Endometrium (tissue), 2 donors: ENCODE results near the gene CRISPLD2.

Experiments
- FAIRE-seq: peaks from 2 replicates; lab custom pipeline; 2012; peaks lifted over from hg19 to GRCh38; lab: Jason Lieb, UNC
- donor health status: control.
- donor health status: control.

The CRISPLD2 gene

GRCh38 chr16:84800158-84800978 lies 19.4 kb upstream of the CRISPLD2 start:
- no peak for FAIRE-seq

- no peak for FAIRE-seq
Measured at GRCh38 chr16:84803146-84803545, 16.6 kb upstream of the CRISPLD2 start.

GRCh38 chr16:84804326-84804725 lies 15.5 kb upstream of the CRISPLD2 start:
- no peak for FAIRE-seq

- no peak for FAIRE-seq
Measured at GRCh38 chr16:84806256-84806889, 13.4 kb upstream of the CRISPLD2 start.

- FAIRE-seq: no peak
Measured at GRCh38 chr16:84806890-84807258, 12.9 kb upstream of the CRISPLD2 start.

GRCh38 chr16:84807776-84808175 lies 12.0 kb upstream of the CRISPLD2 start:
- no peak for FAIRE-seq

GRCh38 chr16:84808826-84809225 lies 11.0 kb upstream of the CRISPLD2 start:
- no peak for FAIRE-seq

GRCh38 chr16:84810518-84811273 lies 9.1 kb upstream of the CRISPLD2 start:
- FAIRE-seq: no peak

- no peak for FAIRE-seq
Measured at GRCh38 chr16:84811529-84811928, 8.3 kb upstream of the CRISPLD2 start.

GRCh38 chr16:84813141-84813934 lies 6.4 kb upstream of the CRISPLD2 start:
- no peak for FAIRE-seq

GRCh38 chr16:84815462-84815861 lies 4.3 kb upstream of the CRISPLD2 start:
- FAIRE-seq: no peak

- FAIRE-seq: no peak
Measured at GRCh38 chr16:84816023-84816422, 3.8 kb upstream of the CRISPLD2 start.

GRCh38 chr16:84816485-84816884 lies 3.3 kb upstream of the CRISPLD2 start:
- FAIRE-seq: no peak

GRCh38 chr16:84817206-84817605 lies 2.6 kb upstream of the CRISPLD2 start:
- FAIRE-seq: no peak

- no peak for FAIRE-seq
Measured at GRCh38 chr16:84817613-84818012, 2.2 kb upstream of the CRISPLD2 start.

- no peak for FAIRE-seq
Measured at GRCh38 chr16:84818133-84818532, 1.7 kb upstream of the CRISPLD2 start.

- FAIRE-seq: no peak
Measured at GRCh38 chr16:84818989-84819643, 669 bp upstream of the CRISPLD2 start.

- no peak for FAIRE-seq
Measured at GRCh38 chr16:84820305-84820684, 510 bp downstream of the CRISPLD2 start.

- FAIRE-seq: no peak
Measured at GRCh38 chr16:84820771-84821170, 986 bp downstream of the CRISPLD2 start.

- FAIRE-seq: no peak
Measured at GRCh38 chr16:84821179-84821578, 1.4 kb downstream of the CRISPLD2 start.
